Fibroblast of mammary gland (primary cell): Measurements from ENCODE around the gene ZNF341.
"Not testable (repeated sequence)": the region's sequence is repeated elsewhere in the genome, so short reads cannot be mapped to it uniquely, and the experiment has no call there.

Experiments
- DNase-seq: peaks from one replicate; pipeline ENCODE4 v3.0.0-alpha.2; 2010; ENCODE audit warnings: low read depth
- H3K4me3 ChIP-seq: 2 replicates; pipeline ENCODE4 v1.5.1; 2011; ENCODE audit warnings: low read depth, mild to moderate bottlenecking, low read length, moderate library complexity; ENCODE audit not compliant: control insufficient read depth
- CTCF ChIP-seq: conservative IDR thresholded peaks from 2 replicates; pipeline ENCODE4 v1.5.1; 2011; ENCODE audit warnings: low read depth, low read length, inconsistent platforms; ENCODE audit not compliant: control insufficient read depth, insufficient read depth

Gene ZNF341

GRCh38 chr20:33744181-33744580 is 12.4 kb downstream of the ZNF341 start:
- DNase-seq: no peak
- no peak for TF ChIP-seq CTCF
- H3K4me3 ChIP-seq: no peak overlapping the region

- TF ChIP-seq CTCF: no peak
- no peak for DNase-seq
- no peak overlapping the region for H3K4me3 ChIP-seq
Observed at GRCh38 chr20:33744773-33745385, 13.1 kb downstream of the ZNF341 start.

GRCh38 chr20:33746325-33746998 is 14.7 kb downstream of the ZNF341 start:
- DNase-seq: no peak
- H3K4me3 ChIP-seq: no peak overlapping the region
- TF ChIP-seq CTCF: no peak

- H3K4me3 ChIP-seq: no peak overlapping the region
- TF ChIP-seq CTCF: no peak
- no peak for DNase-seq
Observed at GRCh38 chr20:33751775-33752174, 20.0 kb downstream of the ZNF341 start.

- TF ChIP-seq CTCF: no peak
- DNase-seq: no peak
Observed at GRCh38 chr20:33753143-33753542, 21.3 kb downstream of the ZNF341 start.

GRCh38 chr20:33753763-33754162 is 22.0 kb downstream of the ZNF341 start:
- H3K4me3 ChIP-seq: no peak overlapping the region
- peak; percentile 43 for DNase-seq
- TF ChIP-seq CTCF: no peak

More at GRCh38 chr20:33753143-33753542, 21.3 kb downstream of the ZNF341 start:
- H3K4me3 ChIP-seq: no peak overlapping the region

- not testable (repeated sequence) for DNase-seq
Observed at GRCh38 chr20:33755936-33756490, 24.2 kb downstream of the ZNF341 start.

More at GRCh38 chr20:33755936-33756490, 24.2 kb downstream of the ZNF341 start:
- H3K4me3 ChIP-seq: not testable (repeated sequence)
